ENCODE data around the gene AGMO.

Gene AGMO

GRCh38 chr7:15358112-15358511 lies 203.7 kb downstream of the AGMO start:
- TF ChIP-seq CTCF (IDR thresholded peaks at IDR 0.05; ENCODE audit: low read length) (no peak), EZH2phosphoT487 (IDR thresholded peaks at IDR 0.05; ENCODE audit: low read length) (no peak), EZH2 (optimal IDR thresholded peaks at IDR 0.05; ENCODE audit: low read depth, low read length) (no peak)
- Histone ChIP-seq H3K9me2 (replicated peaks; ENCODE audit: insufficient read depth, low read length) (no peaks in the 10 kb centered on the region), H3K4me1 (ENCODE audit: low read length) (no peaks in the 10 kb centered on the region), H3K9ac (ENCODE audit: low read length) (no peak overlapping the region), H3K27ac (ENCODE audit: low read length) (no peak overlapping the region), H3K79me2 (ENCODE audit: low read length) (no peaks in the 10 kb centered on the region), H3F3A (ENCODE audit: insufficient read depth, low read length) (no peaks in the 10 kb centered on the region), H3K4me2 (ENCODE audit: low read depth, low read length) (no peak overlapping the region), H2AFZ (ENCODE audit: low read length) (no peak overlapping the region), H3K27me3 (replicated peaks; ENCODE audit: insufficient read depth, low read length) (no peaks in the 10 kb centered on the region), H3K4me3 (ENCODE audit: low read length) (no peak overlapping the region), H3K9me3 (replicated peaks; ENCODE audit: insufficient read depth, low read length) (no peaks in the 10 kb centered on the region), H3K36me3 (replicated peaks; ENCODE audit: insufficient read depth, low read length) (no peaks in the 10 kb centered on the region), H4K20me1 (ENCODE audit: insufficient read depth, low read length) (no peaks in the 10 kb centered on the region)
- no peak for DNase-seq

GRCh38 chr7:15352421-15353206 lies 209.2 kb downstream of the AGMO start:
- no peak overlapping the region for H3K9ac ChIP-seq (ENCODE audit: low read length)
- H3K79me2 ChIP-seq (ENCODE audit: low read length), result no peaks in the 10 kb centered on the region
- H3K27ac ChIP-seq (ENCODE audit: low read length), result no peak overlapping the region
- no peak overlapping the region for H3K4me2 ChIP-seq (ENCODE audit: low read depth, low read length)
- no peaks in the 10 kb centered on the region for H3K27me3 ChIP-seq (replicated peaks; ENCODE audit: insufficient read depth, low read length)
- no peaks in the 10 kb centered on the region for H3F3A ChIP-seq (ENCODE audit: insufficient read depth, low read length)
- no peaks in the 10 kb centered on the region for H3K9me2 ChIP-seq (replicated peaks; ENCODE audit: insufficient read depth, low read length)
- H4K20me1 ChIP-seq (ENCODE audit: insufficient read depth, low read length), result no peaks in the 10 kb centered on the region
- H3K4me3 ChIP-seq (ENCODE audit: low read length), result no peak overlapping the region
- H3K4me1 ChIP-seq (ENCODE audit: low read length), result no peaks in the 10 kb centered on the region
- no peaks in the 10 kb centered on the region for H3K9me3 ChIP-seq (replicated peaks; ENCODE audit: insufficient read depth, low read length)
- H3K36me3 ChIP-seq (replicated peaks; ENCODE audit: insufficient read depth, low read length), result no peaks in the 10 kb centered on the region
- no peak for DNase-seq
- no peak overlapping the region for H2AFZ ChIP-seq (ENCODE audit: low read length)
- TF ChIP-seq CTCF (IDR thresholded peaks at IDR 0.05; ENCODE audit: low read length) (no peak), EZH2phosphoT487 (IDR thresholded peaks at IDR 0.05; ENCODE audit: low read length) (no peak), EZH2 (optimal IDR thresholded peaks at IDR 0.05; ENCODE audit: low read depth, low read length) (no peak)

GRCh38 chr7:15345216-15345615 lies 216.6 kb downstream of the AGMO start:
- Histone ChIP-seq H3K9me3 (replicated peaks; ENCODE audit: insufficient read depth, low read length) (no peaks in the 10 kb centered on the region), H3K9me2 (replicated peaks; ENCODE audit: insufficient read depth, low read length) (no peaks in the 10 kb centered on the region), H3K36me3 (replicated peaks; ENCODE audit: insufficient read depth, low read length) (no peaks in the 10 kb centered on the region), H3K4me3 (ENCODE audit: low read length) (no peak overlapping the region), H4K20me1 (ENCODE audit: insufficient read depth, low read length) (no peaks in the 10 kb centered on the region), H3K9ac (ENCODE audit: low read length) (no peak overlapping the region), H3K79me2 (ENCODE audit: low read length) (no peaks in the 10 kb centered on the region), H3F3A (ENCODE audit: insufficient read depth, low read length) (no peaks in the 10 kb centered on the region), H3K27me3 (replicated peaks; ENCODE audit: insufficient read depth, low read length) (no peaks in the 10 kb centered on the region), H3K27ac (ENCODE audit: low read length) (no peak overlapping the region), H3K4me2 (ENCODE audit: low read depth, low read length) (no peak overlapping the region), H2AFZ (ENCODE audit: low read length) (no peak overlapping the region), H3K4me1 (ENCODE audit: low read length) (no peaks in the 10 kb centered on the region)
- TF ChIP-seq EZH2 (optimal IDR thresholded peaks at IDR 0.05; ENCODE audit: low read depth, low read length) (no peak), CTCF (IDR thresholded peaks at IDR 0.05; ENCODE audit: low read length) (no peak), EZH2phosphoT487 (IDR thresholded peaks at IDR 0.05; ENCODE audit: low read length) (no peak)
- DNase-seq, result no peak
